RKO (cell line): Measurements from ENCODE around the gene TTLL3.
"Not testable (repeated sequence)": the region's sequence is repeated elsewhere in the genome, so short reads cannot be mapped to it uniquely, and the experiment has no call there.

Experiments
- DNase-seq: peaks from one replicate; pipeline ENCODE4 v3.0.0-alpha.2; 2016; ENCODE audit warnings: low spot score

The TTLL3 gene

GRCh38 chr3:9841015-9841414 lies 31.0 kb downstream of the TTLL3 start:
- DNase-seq: no peak

GRCh38 chr3:9843715-9844438 lies 33.8 kb downstream of the TTLL3 start, which contains the start of gene RPUSD3:
Gene RPUSD3, minus strand, starts transcription at chr3:9844008. Its CDS starts 18 bp downstream, at chr3:9843990.
- peak; percentile 93 for DNase-seq

- DNase-seq: no peak
Observed at GRCh38 chr3:9846231-9846630, 36.2 kb downstream of the TTLL3 start.

- DNase-seq: no peak
Observed at GRCh38 chr3:9846931-9847488, 36.9 kb downstream of the TTLL3 start.

- DNase-seq: not testable (repeated sequence)
Observed at GRCh38 chr3:9847870-9848269, 37.8 kb downstream of the TTLL3 start.

- DNase-seq: peak; percentile 70
Observed at GRCh38 chr3:9848860-9849259, 38.8 kb downstream of the TTLL3 start.

GRCh38 chr3:9851383-9851782 lies 41.3 kb downstream of the TTLL3 start:
- DNase-seq: not testable (repeated sequence)

- DNase-seq: not testable (repeated sequence)
Observed at GRCh38 chr3:9851926-9852325, 41.9 kb downstream of the TTLL3 start.

GRCh38 chr3:9852528-9852927 lies 42.5 kb downstream of the TTLL3 start:
- no peak for DNase-seq

- DNase-seq: not testable (repeated sequence)
Observed at GRCh38 chr3:9854291-9854940, 44.4 kb downstream of the TTLL3 start.

GRCh38 chr3:9855594-9855993 lies 45.5 kb downstream of the TTLL3 start:
- no peak for DNase-seq

GRCh38 chr3:9859530-9860025 lies 49.5 kb downstream of the TTLL3 start:
- DNase-seq: no peak

- no peak for DNase-seq
Observed at GRCh38 chr3:9861201-9861600, 51.1 kb downstream of the TTLL3 start.

- DNase-seq: no peak
Observed at GRCh38 chr3:9861626-9862130, 51.6 kb downstream of the TTLL3 start.

GRCh38 chr3:9862391-9863057 lies 52.5 kb downstream of the TTLL3 start:
- DNase-seq: no peak

- no peak for DNase-seq
Observed at GRCh38 chr3:9863058-9863772, 53.2 kb downstream of the TTLL3 start.

- DNase-seq: no peak
Observed at GRCh38 chr3:9864200-9864927, 54.3 kb downstream of the TTLL3 start.

GRCh38 chr3:9865125-9865637 lies 55.1 kb downstream of the TTLL3 start:
- DNase-seq: not testable (repeated sequence)

GRCh38 chr3:9866639-9867038 lies 56.6 kb downstream of the TTLL3 start:
- DNase-seq: no peak

- DNase-seq: no peak
Observed at GRCh38 chr3:9867106-9867505, 57.0 kb downstream of the TTLL3 start.

- DNase-seq: no peak
Observed at GRCh38 chr3:9869955-9870354, 59.9 kb downstream of the TTLL3 start.
